ENCODE results near the gene NSUN2. TPM values are rescaled to one million over a fixed set of nuclear protein-coding genes. Genes with fewer than 3 reads are reported as not detected.

NSUN2 gene
- polyA plus RNA-seq, 3 donors: 24.4 to 63.4 (median 25.6) TPM

GRCh38 chr5:6678385-6678784, 45.5 kb upstream of the NSUN2 start:
- no peak overlapping the region for H3K4me2 ChIP-seq (replicated peaks; ENCODE audit: extremely low read depth, low read length, poor library complexity, severe bottlenecking)
- no peak overlapping the region for H2AFZ ChIP-seq (ENCODE audit: insufficient read depth, low read depth, low read length, poor library complexity, severe bottlenecking)
- Mint-ChIP-seq H3K36me3 (peaks cover 2 to 13% of the 10 kb centered on the region in 2 donors), H3K27me3 (ENCODE audit: low read depth in 3 of 3) (peaks cover 5 to 15% (median 8%) of the 10 kb centered on the region in 3 donors), H3K27ac (no peak overlapping the region), H3K9me3 (peaks cover 0 to 5% (median 3%) of the 10 kb centered on the region in 7 donors), H3K4me3 (no peak overlapping the region), H3K4me1 (no peaks in the 10 kb centered on the region)
- H3K79me2 ChIP-seq (ENCODE audit: insufficient read depth, low read length): no peaks in the 10 kb centered on the region
- H3K9me3 ChIP-seq (replicated peaks in 1 of 2; ENCODE audit: control insufficient read depth in 1 of 2, insufficient read depth in 1 of 2, low read length in 2 of 2): peaks cover 0 to 2% of the 10 kb centered on the region in 2 donors
- no peak for TF ChIP-seq CTCF (IDR thresholded peaks at IDR 0.05)
- no peak overlapping the region for H3K27ac ChIP-seq (ENCODE audit: low read depth in 1 of 2, low read length in 2 of 2)
- no peak for DNase-seq
- no peaks in the 10 kb centered on the region for H4K20me1 ChIP-seq (ENCODE audit: insufficient read depth, low read length)
- intact Hi-C loops (cut with micrococcal nuclease): no loop called here
- H3K4me3 ChIP-seq (replicated peaks in 1 of 3; ENCODE audit: low read depth in 2 of 3, low read length in 3 of 3): no peak overlapping the region
- H3K36me3 ChIP-seq (replicated peaks in 1 of 2; ENCODE audit: control insufficient read depth in 1 of 2, insufficient read depth in 2 of 2, low read length in 2 of 2): peaks cover 0 to 2% of the 10 kb centered on the region in 2 donors
- peaks cover 0 to 2% of the 10 kb centered on the region in 2 donors for H3K27me3 ChIP-seq (ENCODE audit: control insufficient read depth in 2 of 2, insufficient read depth in 2 of 2, low read length in 2 of 2)
- H3K9ac ChIP-seq (ENCODE audit: insufficient read depth, low read length, poor library complexity, severe bottlenecking): no peak overlapping the region
- WGBS (ENCODE audit: insufficient coverage): 100% methylated on average over 1 of the region's 1 CpG
- no peaks in the 10 kb centered on the region for H3K4me1 ChIP-seq (ENCODE audit: control insufficient read depth in 1 of 2, insufficient read depth in 2 of 2, low read length in 2 of 2)

- Histone ChIP-seq H3K9ac (ENCODE audit: insufficient read depth, low read length, poor library complexity, severe bottlenecking) (no peak overlapping the region), H3K27me3 (ENCODE audit: control insufficient read depth in 2 of 2, insufficient read depth in 2 of 2, low read length in 2 of 2) (peaks cover 0 to 2% of the 10 kb centered on the region in 2 donors), H3K79me2 (ENCODE audit: insufficient read depth, low read length) (no peaks in the 10 kb centered on the region), H3K27ac (ENCODE audit: low read depth in 1 of 2, low read length in 2 of 2) (no peak overlapping the region), H3K4me3 (replicated peaks in 1 of 3; ENCODE audit: low read depth in 2 of 3, low read length in 3 of 3) (no peak overlapping the region), H3K9me3 (replicated peaks in 1 of 2; ENCODE audit: control insufficient read depth in 1 of 2, insufficient read depth in 1 of 2, low read length in 2 of 2) (peaks cover 0 to 6% of the 10 kb centered on the region in 2 donors), H2AFZ (ENCODE audit: insufficient read depth, low read depth, low read length, poor library complexity, severe bottlenecking) (no peak overlapping the region), H4K20me1 (ENCODE audit: insufficient read depth, low read length) (no peaks in the 10 kb centered on the region), H3K4me1 (ENCODE audit: control insufficient read depth in 1 of 2, insufficient read depth in 2 of 2, low read length in 2 of 2) (no peaks in the 10 kb centered on the region), H3K36me3 (replicated peaks in 1 of 2; ENCODE audit: control insufficient read depth in 1 of 2, insufficient read depth in 2 of 2, low read length in 2 of 2) (peaks cover 0 to 7% of the 10 kb centered on the region in 2 donors), H3K4me2 (replicated peaks; ENCODE audit: extremely low read depth, low read length, poor library complexity, severe bottlenecking) (no peak overlapping the region)
- intact Hi-C loops (cut with micrococcal nuclease): no loop called here
- TF ChIP-seq CTCF (IDR thresholded peaks at IDR 0.05): no peak
- no peak overlapping the region for H3K4me3 Mint-ChIP-seq
- peaks cover 0 to 11% (median 6%) of the 10 kb centered on the region in 7 donors for H3K9me3 Mint-ChIP-seq
- 86% methylated on average over 1 of the region's 2 CpGs for WGBS (ENCODE audit: insufficient coverage)
- no peak for DNase-seq
- H3K36me3 Mint-ChIP-seq: peaks cover 12 to 28% of the 10 kb centered on the region in 2 donors
- no peak overlapping the region for H3K27ac Mint-ChIP-seq
- H3K4me1 Mint-ChIP-seq: no peaks in the 10 kb centered on the region
- peaks cover 2 to 13% (median 4%) of the 10 kb centered on the region in 3 donors for H3K27me3 Mint-ChIP-seq (ENCODE audit: low read depth in 3 of 3)
Observed at GRCh38 chr5:6676702-6677101, 43.9 kb upstream of the NSUN2 start.

Data from CD14-positive monocyte (primary cell).